GM20431 (cell line): ENCODE data around the gene CALML6.

Experiments
- in situ Hi-C: fragments of 300-500 bp; cut with MseI, MboI; formaldehyde crosslinking; loops from one replicate; pipeline ENCODE4 v1.15.0; 2020; ENCODE audit warnings: low sequenced_read_pairs; ENCODE audit not compliant: unreplicated experiment

CALML6 gene

GRCh38 chr1:1957533-1957961 is 42.5 kb downstream of the CALML6 start:
- in situ Hi-C loops, result no loop called here

- in situ Hi-C loops, result no loop called here
Observed at GRCh38 chr1:1958071-1958541, 43.0 kb downstream of the CALML6 start.

GRCh38 chr1:1959459-1959839 is 44.4 kb downstream of the CALML6 start:
- in situ Hi-C loops, result no loop called here

- in situ Hi-C loops, result no loop called here
Observed at GRCh38 chr1:1959840-1960479, 44.9 kb downstream of the CALML6 start.

DNA sequence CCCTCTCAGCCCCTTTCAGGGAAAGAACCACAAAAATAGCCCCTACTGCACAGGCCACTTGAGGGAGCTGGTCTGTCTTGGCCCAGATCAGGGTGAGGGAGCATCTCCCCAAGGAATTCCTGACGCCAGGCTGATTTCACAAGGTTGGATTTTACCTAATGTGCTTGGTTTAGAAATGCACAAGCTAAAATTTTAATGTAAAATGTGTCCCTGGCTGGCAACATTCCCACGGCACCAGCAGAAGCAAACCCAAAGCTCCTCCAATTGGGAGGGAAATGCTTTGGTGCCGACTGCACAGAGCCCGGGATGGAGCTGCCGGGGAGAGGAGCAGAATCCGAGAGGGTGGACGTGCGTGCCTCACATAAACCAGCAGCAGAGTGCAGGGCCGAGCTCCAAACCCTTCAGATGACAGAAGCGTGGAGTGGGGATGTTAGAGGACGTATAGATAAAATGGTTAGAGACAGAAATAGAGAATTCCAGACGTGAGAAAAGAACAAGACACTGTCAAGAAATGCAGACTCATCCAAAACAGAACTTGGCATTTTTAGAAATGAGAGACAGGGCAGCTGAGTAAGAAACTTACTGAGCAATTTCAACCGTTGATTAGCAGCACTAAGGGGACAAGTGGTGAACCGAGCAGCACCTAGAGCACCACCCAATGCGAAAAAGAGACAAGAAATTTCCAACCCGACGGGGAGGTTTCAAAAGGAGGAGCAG is 45.6 kb downstream of the CALML6 start:
- in situ Hi-C loops, result no loop called here

DNA sequence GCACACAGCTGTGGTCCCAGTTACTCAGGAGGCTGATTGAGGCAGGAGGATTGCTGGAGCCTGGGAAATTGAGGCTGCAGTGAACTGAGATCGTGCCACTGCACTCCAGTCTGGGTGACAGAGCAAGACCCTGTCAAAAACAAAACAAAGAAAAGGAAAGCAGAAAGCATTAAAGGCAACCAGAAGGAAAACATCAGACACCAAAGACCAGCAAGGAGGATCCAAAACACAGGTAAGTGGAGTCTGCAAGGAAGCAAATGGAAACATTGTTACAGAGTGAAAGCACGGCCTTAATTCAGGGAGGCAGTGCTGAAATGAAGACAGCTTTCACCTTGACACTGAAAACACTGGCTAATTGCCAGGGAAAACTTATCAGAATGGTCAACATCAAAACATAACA is 47.7 kb downstream of the CALML6 start:
- in situ Hi-C loops, result no loop called here

DNA sequence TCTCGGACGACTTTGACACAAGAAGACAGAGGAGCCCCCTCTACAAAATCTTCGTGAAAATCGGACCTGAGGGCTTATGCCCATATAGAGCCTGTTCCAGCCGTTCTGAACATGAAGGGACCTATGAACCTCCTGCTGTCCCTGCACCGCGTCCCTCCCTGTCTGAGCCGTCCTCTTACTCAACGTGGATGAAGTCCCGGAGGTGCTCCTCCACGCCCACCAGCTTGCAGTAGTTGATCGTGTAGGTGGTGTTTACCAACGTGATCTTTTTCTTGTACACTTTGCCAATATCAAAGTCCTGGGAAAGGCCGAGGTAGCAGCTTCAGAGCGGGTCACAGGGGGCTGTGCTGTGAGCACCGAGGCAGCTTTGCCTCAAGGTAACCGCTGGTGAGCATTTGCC is 48.5 kb downstream of the CALML6 start:
- in situ Hi-C loops, result no loop called here

- in situ Hi-C loops, result no loop called here
Observed at GRCh38 chr1:1964811-1965210, 49.8 kb downstream of the CALML6 start.

GRCh38 chr1:1965546-1965945 is 50.5 kb downstream of the CALML6 start:
- in situ Hi-C loops, result no loop called here

- in situ Hi-C loops, result no loop called here
Observed at GRCh38 chr1:1966071-1966740, 51.1 kb downstream of the CALML6 start.
